ENCODE results near the gene CLPX.
"Not testable (repeated sequence)": the region's sequence is repeated elsewhere in the genome, so short reads cannot be mapped to it uniquely, and the experiment has no call there.

The CLPX gene

GRCh38 chr15:65099801-65100200, 85.3 kb downstream of the CLPX start:
- not testable (repeated sequence) for DNase-seq

DNA sequence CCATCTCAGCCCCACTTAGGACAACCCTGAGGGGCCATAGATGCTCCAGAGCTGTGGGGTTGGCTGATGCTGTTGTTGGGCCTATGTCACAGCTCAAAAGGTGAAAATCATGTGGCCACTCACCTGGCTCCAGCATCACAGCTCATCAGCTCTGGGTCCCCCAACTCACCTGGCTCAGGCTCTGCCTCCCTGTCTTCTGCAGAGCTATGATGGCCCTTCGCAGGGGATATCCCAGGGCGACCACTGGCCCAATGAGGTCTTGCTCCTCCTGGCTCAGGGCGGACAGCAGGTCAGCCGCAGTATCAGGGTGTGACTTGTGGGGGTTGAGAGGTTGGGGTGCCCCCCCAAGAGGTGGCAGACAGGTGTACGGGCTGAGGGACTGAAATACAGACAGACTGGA, 85.8 kb downstream of the CLPX start:
- no peak for DNase-seq

Data from stimulated activated naive CD4-positive, alpha-beta T cell treated with Interleukin-2 at 50 U/mL for 16 hours (primary cell).